HPDE6-E6E7 (cell line): ENCODE results near the gene ICOS.
"Not testable (repeated sequence)": the region's sequence is repeated elsewhere in the genome, so short reads cannot be mapped to it uniquely, and the experiment has no call there.

Experiments
- DNase-seq: peaks from one replicate; pipeline ENCODE4 v3.0.0; 2011; ENCODE audit warnings: missing footprints; ENCODE audit errors: extremely low spot score

ICOS gene

GRCh38 chr2:203918264-203918663, 18.3 kb upstream of the ICOS start:
- DNase-seq, result no peak

GRCh38 chr2:203918839-203919238, 17.7 kb upstream of the ICOS start:
- no peak for DNase-seq

GRCh38 chr2:203925512-203926158, 10.9 kb upstream of the ICOS start:
- no peak for DNase-seq

GRCh38 chr2:203928849-203929248, 7.7 kb upstream of the ICOS start:
- DNase-seq, result no peak

GRCh38 chr2:203931262-203931661, 5.3 kb upstream of the ICOS start:
- DNase-seq, result not testable (repeated sequence)

- no peak for DNase-seq
Observed at GRCh38 chr2:203934041-203934492, 2.5 kb upstream of the ICOS start.

GRCh38 chr2:203934711-203935438, 1.7 kb upstream of the ICOS start:
- DNase-seq, result no peak

- DNase-seq, result no peak
Observed at GRCh38 chr2:203935568-203935967, 995 bp upstream of the ICOS start.

GRCh38 chr2:203936949-203937348, 386 bp downstream of the ICOS start:
- no peak for DNase-seq

GRCh38 chr2:203937788-203938187, 1.2 kb downstream of the ICOS start:
- DNase-seq, result no peak

- DNase-seq, result no peak
Observed at GRCh38 chr2:203940039-203940438, 3.5 kb downstream of the ICOS start.

- DNase-seq, result not testable (repeated sequence)
Observed at GRCh38 chr2:203943493-203944382, 7.2 kb downstream of the ICOS start.

GRCh38 chr2:203948733-203949132, 12.2 kb downstream of the ICOS start:
- no peak for DNase-seq

- DNase-seq, result peak; percentile 7
Observed at GRCh38 chr2:203949228-203949627, 12.7 kb downstream of the ICOS start.

- no peak for DNase-seq
Observed at GRCh38 chr2:203951366-203951902, 14.9 kb downstream of the ICOS start.

- no peak for DNase-seq
Observed at GRCh38 chr2:203959265-203959664, 22.7 kb downstream of the ICOS start.

- DNase-seq, result no peak
Observed at GRCh38 chr2:203959672-203960071, 23.1 kb downstream of the ICOS start.

GRCh38 chr2:203960811-203961210, 24.2 kb downstream of the ICOS start:
- DNase-seq, result no peak

GRCh38 chr2:203965190-203965589, 28.6 kb downstream of the ICOS start:
- DNase-seq, result not testable (repeated sequence)

- DNase-seq, result no peak
Observed at GRCh38 chr2:203971251-203971650, 34.7 kb downstream of the ICOS start.

GRCh38 chr2:203972066-203972465, 35.5 kb downstream of the ICOS start:
- no peak for DNase-seq

- no peak for DNase-seq
Observed at GRCh38 chr2:203973000-203973399, 36.4 kb downstream of the ICOS start.
